OCI-LY3 (cell line): ENCODE results near the gene LPCAT1.

Experiments used
- EZH2phosphoT487 ChIP-seq: fragments of 200-600 bp; shearing (Covaris generic); IDR thresholded peaks from 2 replicates; pipeline ENCODE4 v1.6.1; 2018; ENCODE audit warnings: antibody characterized with exemption, mixed run types, low read depth
- TF ChIP-seq, protein P1 (sequence below): fragments of 200-600, 300-600 bp; sonication (generic); IDR thresholded peaks from 2 replicates; pipeline ENCODE4 v1.5.1; 2014; ENCODE audit warnings: antibody characterized with exemption, low read length, low read depth

DNA sequence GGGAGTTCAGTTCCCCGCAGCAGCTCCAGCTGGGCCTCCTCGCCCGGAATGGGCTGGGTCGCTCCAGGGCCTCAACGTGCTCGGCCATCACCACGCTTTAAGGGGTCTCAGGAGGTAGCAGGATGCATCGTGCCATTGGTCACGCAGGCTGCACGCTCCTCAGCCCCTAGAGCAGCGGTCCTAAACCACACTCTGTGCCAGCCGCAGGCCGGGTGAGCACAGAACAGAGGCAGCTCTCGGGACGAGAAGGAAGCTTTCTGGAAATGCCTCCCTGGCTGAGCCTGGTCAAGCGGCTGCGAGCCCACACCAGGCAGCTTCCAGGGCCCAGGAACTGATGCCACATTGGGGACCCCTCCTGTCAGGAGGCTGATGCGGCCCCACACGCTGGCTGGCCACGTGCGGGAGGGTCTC is 39.3 kb upstream of the LPCAT1 start:
- TF ChIP-seq, protein P1, sequence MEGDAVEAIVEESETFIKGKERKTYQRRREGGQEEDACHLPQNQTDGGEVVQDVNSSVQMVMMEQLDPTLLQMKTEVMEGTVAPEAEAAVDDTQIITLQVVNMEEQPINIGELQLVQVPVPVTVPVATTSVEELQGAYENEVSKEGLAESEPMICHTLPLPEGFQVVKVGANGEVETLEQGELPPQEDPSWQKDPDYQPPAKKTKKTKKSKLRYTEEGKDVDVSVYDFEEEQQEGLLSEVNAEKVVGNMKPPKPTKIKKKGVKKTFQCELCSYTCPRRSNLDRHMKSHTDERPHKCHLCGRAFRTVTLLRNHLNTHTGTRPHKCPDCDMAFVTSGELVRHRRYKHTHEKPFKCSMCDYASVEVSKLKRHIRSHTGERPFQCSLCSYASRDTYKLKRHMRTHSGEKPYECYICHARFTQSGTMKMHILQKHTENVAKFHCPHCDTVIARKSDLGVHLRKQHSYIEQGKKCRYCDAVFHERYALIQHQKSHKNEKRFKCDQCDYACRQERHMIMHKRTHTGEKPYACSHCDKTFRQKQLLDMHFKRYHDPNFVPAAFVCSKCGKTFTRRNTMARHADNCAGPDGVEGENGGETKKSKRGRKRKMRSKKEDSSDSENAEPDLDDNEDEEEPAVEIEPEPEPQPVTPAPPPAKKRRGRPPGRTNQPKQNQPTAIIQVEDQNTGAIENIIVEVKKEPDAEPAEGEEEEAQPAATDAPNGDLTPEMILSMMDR, result no peak
- TF ChIP-seq EZH2phosphoT487, result no peak
